GM23338 (cell line): ENCODE measurements around the gene IL4I1. TPM values are rescaled to one million over a fixed set of nuclear protein-coding genes. Genes with fewer than 3 reads are reported as not detected.

Source experiments
- ATAC-seq: fragments of 200-7000 bp; cut with Tn5 transposase; 3 replicates; pipeline ENCODE4 v1.9.1; 2020
- DNase-seq: peaks from one replicate; pipeline ENCODE4 v3.0.0-alpha.2; 2015; ENCODE audit warnings: low spot score
- H2AFZ ChIP-seq: fragments of 200-600 bp; sonication (generic); 2 replicates; pipeline ENCODE4 v1.8.0; 2016; ENCODE audit warnings: antibody characterized with exemption, mild to moderate bottlenecking, moderate library complexity
- H3F3A ChIP-seq: fragments of 200-600 bp; sonication (generic); replicated peaks from 2 replicates; pipeline ENCODE4 v1.8.0; 2017; ENCODE audit warnings: antibody characterized with exemption, mixed run types, low read depth
- H3K27ac ChIP-seq: fragments of 200-600 bp; sonication (generic); 2 replicates; pipeline ENCODE4 v1.6.1; 2016; ENCODE audit warnings: low read depth
- H3K27me3 ChIP-seq: fragments of 200-600 bp; sonication (generic); 2 replicates; pipeline ENCODE4 v1.8.0; 2016; ENCODE audit warnings: mild to moderate bottlenecking, mixed run types, moderate library complexity; ENCODE audit not compliant: insufficient read depth
- H3K36me3 ChIP-seq: fragments of 200-600 bp; sonication (generic); 2 replicates; pipeline ENCODE4 v1.8.0; 2016; ENCODE audit warnings: mild to moderate bottlenecking; ENCODE audit not compliant: insufficient read depth
- H3K4me1 ChIP-seq: fragments of 200-600 bp; sonication (generic); 2 replicates; pipeline ENCODE4 v1.8.0; 2016; ENCODE audit warnings: mild to moderate bottlenecking, moderate library complexity; ENCODE audit not compliant: insufficient read depth
- H3K4me2 ChIP-seq: fragments of 200-600 bp; sonication (generic); 2 replicates; pipeline ENCODE4 v1.7.1; 2017; ENCODE audit warnings: mixed run types
- H3K4me3 ChIP-seq: fragments of 200-600 bp; sonication (generic); 2 replicates; pipeline ENCODE4 v1.6.1; 2016; ENCODE audit warnings: mixed run types
- H3K79me2 ChIP-seq: fragments of 200-600 bp; sonication (generic); replicated peaks from 2 replicates; pipeline ENCODE4 v1.8.0; 2017; ENCODE audit warnings: mild to moderate bottlenecking; ENCODE audit not compliant: insufficient read depth
- H3K9me2 ChIP-seq: fragments of 200-600 bp; sonication (generic); 2 replicates; pipeline ENCODE4 v1.8.0; 2017; ENCODE audit not compliant: insufficient read depth
- H4K20me1 ChIP-seq: fragments of 200-600 bp; sonication (generic); replicated peaks from 2 replicates; pipeline ENCODE4 v1.8.0; 2017; ENCODE audit warnings: mild to moderate bottlenecking; ENCODE audit not compliant: insufficient read depth
- H3K27ac Mint-ChIP-seq: 2 replicates; pipeline ENCODE4 v1.8.0; 2020; ENCODE audit warnings: inconsistent platforms, mild to moderate bottlenecking, moderate library complexity, mixed read lengths
- H3K27me3 Mint-ChIP-seq: 3 replicates; pipeline ENCODE4 v1.8.0; 2022; ENCODE audit warnings: low read depth, mild to moderate bottlenecking, moderate library complexity, mixed read lengths, inconsistent platforms; ENCODE audit not compliant: insufficient read depth, poor library complexity
- H3K36me3 Mint-ChIP-seq: 3 replicates; pipeline ENCODE4 v1.8.0; 2021; ENCODE audit warnings: low read depth, mild to moderate bottlenecking, inconsistent platforms, moderate library complexity, mixed read lengths
- H3K4me1 Mint-ChIP-seq: 3 replicates; pipeline ENCODE4 v1.8.0; 2020; ENCODE audit warnings: mild to moderate bottlenecking, inconsistent platforms, mixed read lengths
- H3K4me3 Mint-ChIP-seq: 3 replicates; pipeline ENCODE4 v1.8.0; 2021; ENCODE audit warnings: moderate library complexity, mild to moderate bottlenecking, inconsistent platforms, mixed read lengths
- H3K9me3 Mint-ChIP-seq: 3 replicates; pipeline ENCODE4 v1.8.0; 2020; ENCODE audit warnings: moderate library complexity, mild to moderate bottlenecking, inconsistent platforms, mixed read lengths
- CREB1 ChIP-seq: fragments of 250-450 bp; sonication (Bioruptor Pico); IDR thresholded peaks from 2 replicates; pipeline ENCODE4 v1.5.0; 2020; ENCODE audit warnings: low read depth, mild to moderate bottlenecking, moderate library complexity
- CTCF ChIP-seq, 2 experiments: fragments of 200-600 bp in 1 of 2; sonication (generic) in 1 of 2; conservative IDR thresholded peaks; 2 replicates each; pipeline versions ENCODE4 v1.5.1 to v1.6.1; 2016 to 2017; ENCODE audit warnings: antibody characterized with exemption in 2 of 2, low read depth in 2 of 2, mild to moderate bottlenecking in 2 of 2, moderate library complexity in 1 of 2
- ETS1 ChIP-seq: IDR thresholded peaks from 2 replicates; pipeline ENCODE4 v1.6.1; 2016; ENCODE audit warnings: antibody characterized with exemption
- EZH2 ChIP-seq: fragments of 200-600 bp; sonication (generic); IDR thresholded peaks from one replicate; pipeline ENCODE4 v1.8.0; 2017; ENCODE audit warnings: antibody characterized with exemption, mild to moderate bottlenecking, low read depth; ENCODE audit not compliant: unreplicated experiment
- EZH2phosphoT487 ChIP-seq: fragments of 200-600 bp; sonication (generic); IDR thresholded peaks from one replicate; pipeline ENCODE4 v1.8.1; 2018; ENCODE audit warnings: antibody characterized with exemption; ENCODE audit not compliant: unreplicated experiment
- JUNB ChIP-seq: IDR thresholded peaks from one replicate; pipeline ENCODE4 v1.6.1; 2016; ENCODE audit warnings: antibody characterized with exemption; ENCODE audit not compliant: unreplicated experiment
- NANOG ChIP-seq: IDR thresholded peaks from 2 replicates; pipeline ENCODE4 v1.6.1; 2016; ENCODE audit warnings: antibody characterized with exemption, borderline replicate concordance
- POLR2AphosphoS5 ChIP-seq: IDR thresholded peaks from 2 replicates; pipeline ENCODE4 v1.6.1; 2016; ENCODE audit warnings: antibody characterized with exemption, low read depth
- STAT1 ChIP-seq: IDR thresholded peaks from one replicate; pipeline ENCODE4 v1.6.1; 2016; ENCODE audit warnings: antibody characterized with exemption; ENCODE audit not compliant: unreplicated experiment
- ZNF114 ChIP-seq: fragments of 250-450 bp; sonication (Bioruptor Pico); IDR thresholded peaks from 2 replicates; pipeline ENCODE4 v1.5.0; 2020; ENCODE audit warnings: mild to moderate bottlenecking, moderate library complexity
- ZNF331 ChIP-seq: fragments of 250-450 bp; sonication (Bioruptor Pico); IDR thresholded peaks from 2 replicates; pipeline ENCODE4 v1.5.0; 2020; ENCODE audit warnings: low read depth, mild to moderate bottlenecking, moderate library complexity
- polyA plus RNA-seq: library from polyadenylated mRNA; unstranded; fragments of >200 nt; fragmentation: Nextera tagmentation; extraction: Ambion mirVana; gene quantifications from 2 replicates; pipeline ENCODE4 v1.2.1, GENCODE V29; 2016
- total RNA-seq: library from RNA; depleted of rRNA; stranded (reverse); fragments of >200 nt; shearing (Covaris generic); gene quantifications from 2 replicates; pipeline ENCODE4 v1.2.3, GENCODE V29; 2014
- TF ChIP-seq, protein P1 (sequence below): IDR thresholded peaks from one replicate; pipeline ENCODE4 v1.6.1; 2018; ENCODE audit warnings: antibody characterized with exemption; ENCODE audit not compliant: unreplicated experiment
- TF ChIP-seq, protein P2 (sequence below): fragments of 250-450 bp; sonication (Bioruptor Pico); IDR thresholded peaks from 2 replicates; pipeline ENCODE4 v1.5.0; 2020; ENCODE audit warnings: mild to moderate bottlenecking, moderate library complexity

The IL4I1 gene
- total and polyA plus RNA-seq, 2 experiments from 2014 or later = 0.60 to 0.69 TPM

GRCh38 chr19:49864890-49865289 lies 31.8 kb downstream of the IL4I1 start:
- H3K27me3 ChIP-seq = no peaks in the 10 kb centered on the region
- peaks cover 15% of the 10 kb centered on the region for H3K36me3 ChIP-seq
- H3K27ac ChIP-seq = 0 out of 2 replicates have a peak overlapping the region, but pooled peaks have one; percentile 9
- H3K9me2 ChIP-seq = no peaks in the 10 kb centered on the region
- Mint-ChIP-seq H3K36me3 (peaks cover 52% of the 10 kb centered on the region), H3K4me3 (no peak overlapping the region; the same call in 1 of the 3 replicates), H3K27me3 (peaks cover 29% of the 10 kb centered on the region), H3K4me1 (peaks cover 39% of the 10 kb centered on the region), H3K27ac (no peak overlapping the region), H3K9me3 (peaks cover 10% of the 10 kb centered on the region)
- peaks cover 51% of the 10 kb centered on the region for H3F3A ChIP-seq
- peaks cover 23% of the 10 kb centered on the region for H3K79me2 ChIP-seq
- H4K20me1 ChIP-seq = peaks cover 17% of the 10 kb centered on the region
- DNase-seq = no peak
- no peak overlapping the region for H3K4me3 ChIP-seq
- H3K4me1 ChIP-seq = peaks cover 13% of the 10 kb centered on the region
- ATAC-seq = no peak
- TF ChIP-seq EZH2 (no peak), JUNB (no peak), CREB1 (no peak), STAT1 (no peak), ETS1 (no peak), ZNF331 (CRISPR knock-in tag) (no peak), ZNF114 (no peak), POLR2AphosphoS5 (no peak), EZH2phosphoT487 (no peak), NANOG (no peak), CTCF (conservative IDR thresholded peaks at IDR 0.05; ENCODE audit: low read depth in 2 of 2) (no peak)
- TF ChIP-seq, protein P1, sequence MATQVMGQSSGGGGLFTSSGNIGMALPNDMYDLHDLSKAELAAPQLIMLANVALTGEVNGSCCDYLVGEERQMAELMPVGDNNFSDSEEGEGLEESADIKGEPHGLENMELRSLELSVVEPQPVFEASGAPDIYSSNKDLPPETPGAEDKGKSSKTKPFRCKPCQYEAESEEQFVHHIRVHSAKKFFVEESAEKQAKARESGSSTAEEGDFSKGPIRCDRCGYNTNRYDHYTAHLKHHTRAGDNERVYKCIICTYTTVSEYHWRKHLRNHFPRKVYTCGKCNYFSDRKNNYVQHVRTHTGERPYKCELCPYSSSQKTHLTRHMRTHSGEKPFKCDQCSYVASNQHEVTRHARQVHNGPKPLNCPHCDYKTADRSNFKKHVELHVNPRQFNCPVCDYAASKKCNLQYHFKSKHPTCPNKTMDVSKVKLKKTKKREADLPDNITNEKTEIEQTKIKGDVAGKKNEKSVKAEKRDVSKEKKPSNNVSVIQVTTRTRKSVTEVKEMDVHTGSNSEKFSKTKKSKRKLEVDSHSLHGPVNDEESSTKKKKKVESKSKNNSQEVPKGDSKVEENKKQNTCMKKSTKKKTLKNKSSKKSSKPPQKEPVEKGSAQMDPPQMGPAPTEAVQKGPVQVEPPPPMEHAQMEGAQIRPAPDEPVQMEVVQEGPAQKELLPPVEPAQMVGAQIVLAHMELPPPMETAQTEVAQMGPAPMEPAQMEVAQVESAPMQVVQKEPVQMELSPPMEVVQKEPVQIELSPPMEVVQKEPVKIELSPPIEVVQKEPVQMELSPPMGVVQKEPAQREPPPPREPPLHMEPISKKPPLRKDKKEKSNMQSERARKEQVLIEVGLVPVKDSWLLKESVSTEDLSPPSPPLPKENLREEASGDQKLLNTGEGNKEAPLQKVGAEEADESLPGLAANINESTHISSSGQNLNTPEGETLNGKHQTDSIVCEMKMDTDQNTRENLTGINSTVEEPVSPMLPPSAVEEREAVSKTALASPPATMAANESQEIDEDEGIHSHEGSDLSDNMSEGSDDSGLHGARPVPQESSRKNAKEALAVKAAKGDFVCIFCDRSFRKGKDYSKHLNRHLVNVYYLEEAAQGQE = no peak
- TF ChIP-seq, protein P2, sequence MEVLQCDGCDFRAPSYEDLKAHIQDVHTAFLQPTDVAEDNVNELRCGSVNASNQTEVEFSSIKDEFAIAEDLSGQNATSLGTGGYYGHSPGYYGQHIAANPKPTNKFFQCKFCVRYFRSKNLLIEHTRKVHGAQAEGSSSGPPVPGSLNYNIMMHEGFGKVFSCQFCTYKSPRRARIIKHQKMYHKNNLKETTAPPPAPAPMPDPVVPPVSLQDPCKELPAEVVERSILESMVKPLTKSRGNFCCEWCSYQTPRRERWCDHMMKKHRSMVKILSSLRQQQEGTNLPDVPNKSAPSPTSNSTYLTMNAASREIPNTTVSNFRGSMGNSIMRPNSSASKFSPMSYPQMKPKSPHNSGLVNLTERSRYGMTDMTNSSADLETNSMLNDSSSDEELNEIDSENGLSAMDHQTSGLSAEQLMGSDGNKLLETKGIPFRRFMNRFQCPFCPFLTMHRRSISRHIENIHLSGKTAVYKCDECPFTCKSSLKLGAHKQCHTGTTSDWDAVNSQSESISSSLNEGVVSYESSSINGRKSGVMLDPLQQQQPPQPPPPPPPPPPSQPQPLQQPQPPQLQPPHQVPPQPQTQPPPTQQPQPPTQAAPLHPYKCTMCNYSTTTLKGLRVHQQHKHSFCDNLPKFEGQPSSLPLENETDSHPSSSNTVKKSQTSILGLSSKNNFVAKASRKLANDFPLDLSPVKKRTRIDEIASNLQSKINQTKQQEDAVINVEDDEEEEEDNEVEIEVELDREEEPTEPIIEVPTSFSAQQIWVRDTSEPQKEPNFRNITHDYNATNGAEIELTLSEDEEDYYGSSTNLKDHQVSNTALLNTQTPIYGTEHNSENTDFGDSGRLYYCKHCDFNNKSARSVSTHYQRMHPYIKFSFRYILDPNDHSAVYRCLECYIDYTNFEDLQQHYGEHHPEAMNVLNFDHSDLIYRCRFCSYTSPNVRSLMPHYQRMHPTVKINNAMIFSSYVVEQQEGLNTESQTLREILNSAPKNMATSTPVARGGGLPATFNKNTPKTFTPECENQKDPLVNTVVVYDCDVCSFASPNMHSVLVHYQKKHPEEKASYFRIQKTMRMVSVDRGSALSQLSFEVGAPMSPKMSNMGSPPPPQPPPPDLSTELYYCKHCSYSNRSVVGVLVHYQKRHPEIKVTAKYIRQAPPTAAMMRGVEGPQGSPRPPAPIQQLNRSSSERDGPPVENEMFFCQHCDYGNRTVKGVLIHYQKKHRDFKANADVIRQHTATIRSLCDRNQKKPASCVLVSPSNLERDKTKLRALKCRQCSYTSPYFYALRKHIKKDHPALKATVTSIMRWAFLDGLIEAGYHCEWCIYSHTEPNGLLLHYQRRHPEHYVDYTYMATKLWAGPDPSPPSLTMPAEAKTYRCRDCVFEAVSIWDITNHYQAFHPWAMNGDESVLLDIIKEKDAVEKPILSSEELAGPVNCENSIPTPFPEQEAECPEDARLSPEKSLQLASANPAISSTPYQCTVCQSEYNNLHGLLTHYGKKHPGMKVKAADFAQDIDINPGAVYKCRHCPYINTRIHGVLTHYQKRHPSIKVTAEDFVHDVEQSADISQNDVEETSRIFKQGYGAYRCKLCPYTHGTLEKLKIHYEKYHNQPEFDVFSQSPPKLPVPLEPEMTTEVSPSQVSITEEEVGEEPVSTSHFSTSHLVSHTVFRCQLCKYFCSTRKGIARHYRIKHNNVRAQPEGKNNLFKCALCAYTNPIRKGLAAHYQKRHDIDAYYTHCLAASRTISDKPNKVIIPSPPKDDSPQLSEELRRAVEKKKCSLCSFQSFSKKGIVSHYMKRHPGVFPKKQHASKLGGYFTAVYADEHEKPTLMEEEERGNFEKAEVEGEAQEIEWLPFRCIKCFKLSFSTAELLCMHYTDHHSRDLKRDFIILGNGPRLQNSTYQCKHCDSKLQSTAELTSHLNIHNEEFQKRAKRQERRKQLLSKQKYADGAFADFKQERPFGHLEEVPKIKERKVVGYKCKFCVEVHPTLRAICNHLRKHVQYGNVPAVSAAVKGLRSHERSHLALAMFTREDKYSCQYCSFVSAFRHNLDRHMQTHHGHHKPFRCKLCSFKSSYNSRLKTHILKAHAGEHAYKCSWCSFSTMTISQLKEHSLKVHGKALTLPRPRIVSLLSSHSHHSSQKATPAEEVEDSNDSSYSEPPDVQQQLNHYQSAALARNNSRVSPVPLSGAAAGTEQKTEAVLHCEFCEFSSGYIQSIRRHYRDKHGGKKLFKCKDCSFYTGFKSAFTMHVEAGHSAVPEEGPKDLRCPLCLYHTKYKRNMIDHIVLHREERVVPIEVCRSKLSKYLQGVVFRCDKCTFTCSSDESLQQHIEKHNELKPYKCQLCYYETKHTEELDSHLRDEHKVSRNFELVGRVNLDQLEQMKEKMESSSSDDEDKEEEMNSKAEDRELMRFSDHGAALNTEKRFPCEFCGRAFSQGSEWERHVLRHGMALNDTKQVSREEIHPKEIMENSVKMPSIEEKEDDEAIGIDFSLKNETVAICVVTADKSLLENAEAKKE (CRISPR knock-in tag) = no peak
- no peak overlapping the region for H3K4me2 ChIP-seq
- no peak overlapping the region for H2AFZ ChIP-seq
